Measurements from ENCODE around the gene S100A10.

- TF ChIP-seq EZH2 (IDR thresholded peaks at IDR 0.05) (no peak), POLR2AphosphoS5 (IDR thresholded peaks at IDR 0.05; ENCODE audit: borderline replicate concordance, low read depth, low read length) (no peak)
These were observed 1.9 kb downstream of the S100A10 start for GRCh38 chr1:151991663-151992302.

Measured in SK-N-MC (cell line).